Stimulated activated CD4-positive, alpha-beta T cell treated with anti-CD3 and anti-CD28 coated beads, Interleukin-1b, Interleukin-23, amount 100 ng/mL, for 1 hour (primary cell): ENCODE results near the gene C1orf167.

Experiments
- DNase-seq, 2 donors: peaks; one replicate each; pipeline ENCODE4 v3.0.0-alpha.2; 2020; ENCODE audit warnings: low read depth in 2 of 2

Gene C1orf167

DNA sequence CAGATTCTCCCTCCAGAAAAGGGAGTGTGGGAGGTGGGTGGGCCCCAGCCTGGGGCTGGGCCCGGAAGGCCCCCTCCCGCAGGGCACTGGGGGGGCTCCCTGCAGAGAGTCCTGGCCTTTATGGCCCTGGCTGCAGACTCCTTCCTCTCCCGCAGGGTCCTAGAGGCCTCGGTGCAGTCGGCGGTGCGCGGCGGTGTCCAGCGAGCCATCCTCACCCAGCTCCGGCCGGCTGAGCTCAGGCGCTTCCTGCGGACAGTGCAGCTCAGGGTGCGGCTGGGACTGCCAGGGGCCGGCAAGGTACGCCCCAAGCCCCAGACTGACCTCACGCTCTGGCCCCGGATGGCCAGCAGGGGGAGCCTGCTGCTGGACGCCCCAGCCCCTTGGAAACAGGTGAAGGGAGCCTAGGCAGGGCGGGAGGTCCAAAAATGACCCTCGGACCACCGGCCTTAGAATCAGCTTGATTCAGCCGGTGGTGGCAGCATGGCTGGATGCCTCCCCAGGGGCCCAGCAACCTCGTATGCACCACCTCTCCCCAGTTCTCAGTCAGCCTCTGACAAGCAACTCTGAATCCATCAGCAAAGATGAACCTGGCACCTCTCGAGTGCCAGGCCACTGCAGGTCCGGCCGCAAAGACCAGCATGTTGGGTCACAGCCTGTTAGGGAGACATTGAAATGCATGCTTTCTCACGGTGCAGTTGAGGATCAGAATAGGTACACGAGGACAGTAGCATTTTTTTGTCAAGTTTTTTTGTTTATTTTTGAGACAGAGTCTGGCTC lies 23.2 kb downstream of the C1orf167 start:
- no peak for DNase-seq

DNA sequence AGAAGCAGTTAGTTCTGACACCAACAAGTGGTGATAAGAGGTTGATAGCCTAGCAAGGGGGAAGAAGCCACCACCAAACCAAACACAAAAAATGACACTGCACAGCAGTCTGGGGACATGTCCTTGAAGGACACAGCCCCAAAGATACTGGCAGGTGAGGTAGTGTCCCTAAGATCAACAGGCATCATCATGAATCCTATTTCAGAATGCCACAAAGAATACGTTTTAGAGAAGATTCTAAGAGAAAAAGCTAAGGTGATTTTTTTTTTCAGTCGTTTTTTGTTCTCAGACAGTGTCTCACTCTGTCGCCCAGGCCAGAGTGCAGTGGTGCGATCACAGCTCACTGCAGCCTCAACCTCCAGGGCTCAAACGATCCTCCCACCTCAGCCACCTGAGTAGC lies 24.2 kb downstream of the C1orf167 start:
- no peak for DNase-seq

DNA sequence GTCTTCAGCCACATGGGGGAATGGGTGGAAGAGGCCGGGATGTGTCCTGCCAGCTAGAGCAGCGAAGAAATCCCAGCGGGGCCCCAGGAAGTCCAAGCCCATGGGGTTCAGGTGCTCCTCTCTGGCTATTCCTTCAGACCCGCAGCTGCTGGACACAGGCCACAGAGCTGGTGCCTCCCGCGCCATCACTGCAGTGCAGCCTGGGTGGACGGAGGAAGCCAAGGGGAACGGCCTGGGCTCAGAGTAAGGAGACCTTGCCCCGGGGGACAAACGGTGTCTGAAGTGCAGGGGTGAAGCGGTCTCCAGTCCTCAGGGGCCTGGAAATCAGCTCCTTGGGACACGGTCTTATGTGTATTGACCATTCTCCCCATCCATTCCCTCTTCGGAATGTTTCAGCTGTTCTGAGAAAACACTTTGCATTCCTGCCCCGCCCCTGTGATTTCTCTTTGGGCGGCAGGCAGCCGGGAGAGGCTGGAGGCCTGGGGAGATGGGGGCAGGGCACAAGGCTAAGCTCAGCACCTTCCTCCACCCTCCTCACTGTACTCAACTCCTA lies 25.3 kb downstream of the C1orf167 start:
- no peak for DNase-seq

DNA sequence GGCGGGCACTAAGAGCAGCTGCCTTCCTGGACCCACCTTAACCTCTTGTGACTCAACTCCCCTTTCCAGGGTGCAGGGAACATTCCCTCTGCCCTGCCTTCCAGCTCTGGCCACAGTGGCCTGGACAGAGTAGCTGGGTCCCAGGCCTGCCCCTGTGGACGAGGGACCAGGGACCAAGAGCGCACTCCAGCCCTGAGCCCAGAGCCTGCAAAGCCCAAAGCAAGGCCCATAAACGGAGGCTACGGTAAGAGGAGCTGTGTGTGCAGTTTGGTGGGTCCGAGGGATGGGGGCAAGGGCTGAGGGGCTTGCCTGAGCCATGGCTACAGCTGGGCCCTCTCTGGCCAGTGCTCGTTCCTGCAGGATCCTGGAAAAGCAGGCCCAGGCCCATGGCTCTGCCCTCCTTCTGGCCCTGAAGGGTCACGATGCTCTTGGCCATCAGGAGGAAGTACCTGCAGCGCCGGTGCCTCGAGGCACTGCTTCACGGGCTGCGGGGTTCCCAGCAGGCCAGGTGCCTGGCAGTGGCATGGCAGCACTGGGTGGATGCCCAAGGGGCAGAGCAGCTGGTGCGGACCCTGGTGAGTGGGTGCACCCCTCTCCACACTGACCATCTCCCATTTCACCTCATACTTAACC lies 25.9 kb downstream of the C1orf167 start:
- no peak for DNase-seq

DNA sequence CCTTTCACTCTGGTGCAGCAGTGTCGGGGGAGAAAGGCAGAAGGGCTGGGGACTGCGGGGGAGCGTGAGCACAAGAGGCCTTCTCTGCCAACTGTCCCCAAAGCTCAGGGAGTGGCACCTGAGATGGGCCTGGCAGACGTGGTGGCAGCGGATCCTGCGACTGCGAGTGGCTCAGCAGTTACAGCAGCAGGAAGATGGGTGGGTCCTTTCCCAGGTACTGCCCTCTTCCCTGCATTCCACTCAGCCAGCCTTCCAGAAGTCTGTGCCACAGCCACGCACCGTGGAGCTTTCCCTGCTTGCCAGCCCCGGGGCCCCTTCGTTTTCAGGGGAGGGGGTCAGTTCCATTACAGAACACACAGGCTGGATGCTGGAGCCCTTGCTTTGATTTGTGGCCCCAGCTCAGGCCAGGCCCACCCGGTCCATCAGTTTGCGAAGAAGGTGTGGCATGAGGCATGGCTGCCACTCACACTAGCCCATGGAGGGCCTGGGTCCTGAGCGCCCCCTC lies 26.6 kb downstream of the C1orf167 start:
- no peak for DNase-seq

DNA sequence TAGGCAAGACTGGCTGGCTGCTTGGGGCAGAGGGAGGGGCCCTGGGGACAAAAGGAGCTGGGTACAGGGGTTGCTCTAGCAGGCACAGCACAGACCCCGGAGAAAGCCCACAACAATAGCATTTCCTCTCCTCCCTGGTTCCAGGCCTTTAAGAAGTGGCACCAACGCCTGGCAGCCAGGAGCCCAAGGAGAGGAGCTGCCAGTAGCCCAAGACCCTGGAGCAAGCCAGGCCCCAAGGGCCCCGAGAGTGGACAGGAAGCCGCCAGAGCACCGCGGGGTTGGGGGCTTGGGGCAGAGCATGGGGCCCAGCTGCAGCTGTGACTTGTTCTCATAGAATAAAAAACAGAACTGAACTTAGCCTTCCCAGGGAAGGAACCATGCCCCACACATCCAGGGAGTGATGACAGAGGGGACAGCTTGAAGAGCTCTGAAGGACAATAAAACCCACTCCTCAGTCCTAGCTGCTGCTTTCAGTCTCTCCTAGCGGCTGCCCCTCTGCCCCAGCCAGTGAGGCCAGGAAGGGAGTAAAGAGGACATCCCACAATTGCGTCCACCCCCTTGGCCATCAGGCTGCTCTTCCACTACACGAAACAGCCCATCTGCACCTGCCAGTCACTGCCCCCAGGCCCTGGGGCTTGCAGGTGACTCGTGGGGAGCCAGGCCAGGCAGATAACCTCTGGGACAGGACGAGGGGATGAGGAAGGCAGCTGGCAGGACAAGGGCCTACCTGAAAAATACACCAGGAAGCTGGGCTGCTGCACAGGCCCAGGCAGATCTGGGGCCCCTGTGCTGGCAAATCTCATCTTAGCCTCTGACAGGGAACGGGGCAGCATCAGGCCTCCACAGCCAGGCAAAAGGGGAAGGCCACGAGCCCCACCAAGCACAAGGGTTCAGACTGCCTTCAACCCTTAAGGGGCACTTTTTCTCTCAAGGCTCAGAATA lies 27.4 kb downstream of the C1orf167 start:
- no peak for DNase-seq

DNA sequence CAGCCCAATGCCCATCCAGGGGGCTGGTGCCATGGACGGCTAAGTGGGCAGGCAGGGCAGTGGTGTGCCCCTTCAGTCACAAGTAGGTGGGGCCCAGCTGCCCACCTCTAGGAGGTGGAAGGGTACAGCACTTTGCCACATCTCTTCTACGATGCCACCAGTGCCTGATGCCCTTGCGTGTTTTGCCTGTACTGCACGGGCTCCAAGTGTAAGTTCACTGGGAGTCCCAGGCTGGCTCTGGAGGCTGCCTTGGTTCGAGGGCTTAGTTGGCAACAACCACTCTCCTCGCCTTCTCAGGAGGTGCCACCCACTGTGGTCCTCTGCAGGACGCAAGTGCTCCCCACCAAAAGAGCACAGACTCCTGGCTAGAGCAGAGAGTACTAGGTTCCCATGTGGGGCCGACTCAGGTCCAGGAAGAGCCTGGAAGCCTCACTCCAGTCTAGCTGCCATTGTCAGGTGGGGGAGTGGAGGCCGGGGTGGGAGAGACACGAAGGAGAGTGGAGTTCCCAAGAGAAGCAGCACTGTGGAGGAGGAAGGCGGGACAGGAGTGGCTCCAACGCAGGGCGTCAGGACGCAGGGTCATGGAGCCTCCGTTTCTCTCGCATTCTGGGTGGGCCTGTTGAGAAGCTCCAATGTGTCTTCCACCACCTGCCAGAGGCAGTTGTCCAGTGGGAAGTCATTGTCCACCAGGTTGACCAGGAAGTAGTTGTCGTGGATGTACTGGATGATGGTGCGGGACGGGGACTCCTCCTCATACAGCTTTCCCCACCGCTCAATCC lies 28.3 kb downstream of the C1orf167 start:
- DNase-seq = no peak

DNA sequence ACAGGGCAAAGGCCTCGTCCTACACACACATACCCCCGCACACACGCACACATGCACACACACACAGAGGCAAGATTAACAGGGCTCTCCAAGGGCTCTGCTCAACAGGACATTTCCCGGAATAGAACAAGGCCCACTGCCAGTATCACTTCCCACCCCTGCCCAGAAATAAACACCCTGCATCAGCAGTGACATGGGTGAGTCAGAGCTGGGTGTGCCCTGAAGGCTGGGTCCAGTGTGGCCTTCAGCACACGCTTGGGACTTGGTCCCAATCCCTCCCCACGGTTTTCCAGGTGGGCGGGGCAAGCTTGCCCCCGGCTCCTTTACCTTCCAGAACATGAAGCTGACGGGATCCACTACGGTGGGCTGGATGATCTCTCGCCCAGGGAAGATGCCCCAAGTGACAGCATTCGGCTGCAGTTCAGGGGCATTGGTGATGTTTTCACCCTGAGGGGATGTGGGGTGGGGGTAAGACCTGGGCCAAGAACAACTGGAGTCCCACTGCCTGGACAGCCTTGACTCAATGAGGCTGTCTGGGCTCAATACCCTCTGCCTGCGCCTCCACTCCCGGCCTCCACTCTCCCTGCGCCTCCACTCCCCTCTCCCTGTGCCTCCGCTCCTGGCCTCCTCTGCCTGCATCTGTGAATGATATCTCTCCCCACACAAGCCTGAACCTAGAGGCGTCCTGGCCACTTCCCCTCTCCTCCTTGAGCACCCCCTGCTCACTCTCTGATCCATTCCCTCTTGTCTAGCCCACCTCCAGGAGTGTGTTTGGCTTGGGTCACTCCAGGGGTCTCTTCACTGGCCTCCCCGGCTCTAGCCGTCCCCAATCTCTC lies 29.1 kb downstream of the C1orf167 start:
- DNase-seq = no peak

DNA sequence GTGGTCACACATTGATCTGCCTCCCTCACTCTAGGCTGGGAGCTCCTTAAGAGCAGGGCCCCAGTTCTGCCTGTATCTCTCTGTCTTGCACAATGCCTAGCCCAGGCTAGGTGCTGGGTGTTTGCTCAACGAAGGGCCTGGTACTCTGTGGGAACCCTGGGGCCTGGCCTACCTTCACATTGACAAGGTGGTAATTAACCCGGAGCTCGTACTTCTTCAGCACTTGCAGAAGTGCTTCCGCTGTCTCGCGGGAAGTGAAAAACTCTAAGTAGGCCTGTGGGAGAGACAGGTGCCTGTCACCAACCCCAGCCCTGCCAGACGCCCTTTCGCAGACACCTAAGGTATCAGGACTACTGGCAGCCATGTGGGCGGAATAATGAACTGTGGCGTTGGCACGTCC lies 30.1 kb downstream of the C1orf167 start:
- DNase-seq = no peak

DNA sequence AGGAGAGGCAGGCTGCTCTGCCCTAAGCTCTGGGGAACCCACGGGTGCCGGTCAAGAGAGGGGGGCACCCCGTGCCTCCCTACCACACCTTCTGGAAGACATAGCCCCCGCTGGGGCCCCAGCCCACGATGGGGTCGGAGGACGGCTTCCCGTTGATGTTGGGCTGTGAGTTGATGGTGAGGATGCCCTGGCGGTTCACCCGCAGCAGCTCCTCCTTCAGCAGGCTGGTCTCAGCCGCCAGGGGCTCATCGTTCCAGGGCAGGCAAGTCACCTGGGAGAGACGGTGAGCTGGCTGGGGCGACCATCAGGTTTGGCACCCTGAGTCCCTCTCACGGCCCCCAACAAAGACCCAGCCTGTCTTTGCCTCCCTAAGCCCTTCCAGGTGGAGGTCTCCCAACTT lies 31.8 kb downstream of the C1orf167 start:
- no peak for DNase-seq

DNA sequence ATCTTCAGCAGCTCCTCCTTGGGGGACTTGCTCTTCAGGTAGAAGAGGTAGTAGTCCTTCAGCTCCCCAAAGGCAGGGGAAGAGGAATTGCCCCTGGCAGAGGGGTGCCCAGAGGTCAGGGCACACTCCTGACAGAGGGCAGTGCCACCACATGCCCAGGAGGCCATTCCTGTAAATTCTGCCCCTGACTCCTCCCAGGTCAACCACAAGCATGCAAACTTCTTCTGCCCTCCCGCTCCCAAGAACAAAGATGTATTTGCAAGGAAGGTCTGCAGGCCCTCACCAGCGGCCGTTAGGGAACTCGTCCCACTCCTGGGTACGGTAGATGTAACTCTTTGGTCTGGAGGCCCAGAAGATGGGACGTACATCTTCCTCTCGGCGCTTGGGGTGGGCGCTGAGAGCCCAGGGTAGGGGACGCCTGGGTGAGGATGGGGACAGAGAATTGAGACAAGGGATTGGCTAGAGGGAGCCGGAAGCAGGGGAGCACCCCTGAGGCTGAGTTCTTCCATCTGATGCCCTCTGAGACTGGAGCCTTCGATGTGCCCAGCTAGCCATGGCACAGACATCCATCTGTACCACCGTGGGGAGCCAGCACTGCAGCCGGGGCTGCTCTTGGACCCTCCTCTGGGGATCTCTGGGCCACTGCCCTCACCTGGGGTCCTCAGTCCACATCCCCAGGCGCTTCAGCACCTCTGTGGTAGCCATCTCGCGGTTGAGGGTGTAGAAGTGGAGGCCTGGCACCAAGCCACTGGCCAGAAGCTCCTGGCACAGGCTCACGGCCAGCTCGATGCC lies 32.6 kb downstream of the C1orf167 start:
- no peak for DNase-seq

DNA sequence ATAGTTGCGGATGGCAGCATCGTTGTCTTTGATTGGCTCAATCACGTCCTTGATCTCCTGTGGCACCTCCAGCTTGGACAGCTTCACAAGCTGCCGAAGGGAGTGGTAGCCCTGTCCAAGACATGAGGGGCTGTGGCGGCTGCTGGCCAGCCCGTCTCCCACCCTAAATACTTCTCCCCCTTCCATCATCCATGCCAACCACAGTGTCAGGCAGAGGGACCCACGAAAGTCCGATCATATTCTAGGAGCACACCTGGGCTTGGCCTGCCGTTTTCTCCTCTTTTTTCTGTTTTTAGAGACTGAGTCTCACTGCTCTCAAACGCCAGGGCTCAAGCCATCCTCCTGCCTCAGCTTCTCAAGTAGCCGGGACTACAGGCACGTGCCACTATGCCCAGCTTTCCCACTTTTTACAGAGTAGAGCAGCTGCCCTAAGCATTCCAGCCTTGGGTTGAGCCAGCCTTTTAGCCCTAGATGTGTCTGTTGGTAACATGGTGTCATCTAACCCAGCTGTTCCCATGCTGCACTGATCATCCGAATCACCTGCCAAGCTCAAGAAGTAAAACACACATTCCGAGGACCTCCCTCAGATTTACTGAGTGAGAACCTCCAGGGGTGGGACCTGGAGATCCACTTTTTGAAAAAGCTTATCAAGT lies 33.4 kb downstream of the C1orf167 start:
- DNase-seq = no peak

DNA sequence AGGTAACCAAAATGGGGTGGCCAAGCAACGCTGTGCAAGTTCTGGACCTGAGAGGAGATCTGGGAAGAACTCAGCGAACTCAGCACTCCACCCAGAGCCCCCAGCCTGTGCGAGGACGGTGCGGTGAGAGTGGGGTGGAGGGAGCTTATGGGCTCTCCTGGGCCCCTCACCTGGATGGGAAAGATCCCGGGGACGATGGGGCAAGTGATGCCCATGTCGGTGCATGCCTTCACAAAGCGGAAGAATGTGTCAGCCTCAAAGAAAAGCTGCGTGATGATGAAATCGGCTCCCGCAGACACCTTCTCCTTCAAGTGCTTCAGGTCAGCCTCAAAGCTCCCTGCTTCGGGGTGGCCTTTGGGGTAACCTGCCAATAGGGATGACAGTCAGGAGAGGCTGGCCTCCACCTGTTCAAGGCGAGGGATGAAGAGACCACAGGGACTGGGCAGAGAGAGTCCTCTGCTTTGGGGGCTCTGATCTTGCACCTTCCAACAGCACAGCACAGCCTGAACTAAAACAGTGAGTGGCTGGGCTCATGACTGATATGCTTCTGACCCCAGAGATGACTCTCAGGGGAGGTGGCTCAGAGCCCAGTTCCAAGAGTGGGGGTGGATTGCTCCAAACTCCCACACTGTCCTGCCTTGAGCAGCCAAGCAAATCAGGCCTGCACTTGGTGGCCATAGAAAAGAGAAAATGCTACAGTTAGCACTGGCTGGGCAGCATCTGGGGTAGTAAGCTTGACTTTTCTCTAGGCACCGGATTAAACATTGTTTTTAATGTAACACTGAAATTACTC lies 34.2 kb downstream of the C1orf167 start:
- DNase-seq = no peak

DNA sequence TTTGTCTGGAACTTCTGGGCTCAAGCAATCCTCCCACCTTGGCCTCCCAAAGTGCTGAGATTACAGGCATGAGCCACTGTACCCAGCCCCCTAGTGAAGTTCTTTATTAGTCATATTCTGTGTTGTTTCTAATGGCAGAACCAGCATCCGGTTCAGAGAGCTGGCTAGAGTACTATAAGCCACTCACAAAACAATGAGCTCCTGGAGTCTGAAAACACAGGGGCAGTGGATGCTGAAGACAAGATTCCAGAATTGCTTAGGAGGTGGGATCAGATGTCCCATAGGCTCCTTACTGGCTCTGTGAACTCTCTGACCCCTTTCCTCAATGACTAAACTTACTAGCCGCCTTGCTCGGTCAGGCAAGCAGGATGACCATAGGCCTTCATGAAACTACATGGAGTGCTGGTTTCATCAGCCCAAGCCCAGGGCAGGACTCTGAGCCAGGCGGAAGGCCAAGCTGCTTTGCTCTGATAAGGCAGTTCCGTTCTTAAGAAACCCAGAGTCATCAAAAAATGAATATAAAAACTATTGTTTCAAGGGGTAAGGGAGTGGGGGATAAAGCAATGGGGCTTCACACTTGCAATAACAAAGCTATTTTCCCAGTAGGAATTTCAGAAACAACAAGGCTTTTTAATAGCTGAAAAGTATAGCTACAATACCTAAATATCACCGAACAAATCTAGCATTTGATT lies 35.7 kb downstream of the C1orf167 start:
- DNase-seq = no peak

DNA sequence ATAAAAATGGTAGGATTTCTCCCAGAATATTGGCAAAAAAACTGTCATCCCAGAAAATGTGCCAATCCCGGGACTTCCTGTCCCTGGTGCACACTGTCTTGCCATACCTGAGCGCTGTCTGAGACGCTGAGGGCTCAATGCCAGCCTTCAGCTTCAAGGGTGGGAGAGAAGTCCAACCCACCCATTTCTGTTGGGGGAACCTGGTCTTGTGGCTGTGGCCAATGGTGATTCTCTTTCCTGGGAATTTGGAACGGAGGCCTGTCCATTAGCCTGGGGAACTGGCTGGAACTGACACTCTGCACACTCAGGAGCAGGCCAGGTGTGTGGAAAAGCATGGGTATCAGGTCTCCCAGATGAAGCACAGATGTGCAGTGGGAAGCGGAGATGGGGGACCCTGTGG lies 37.1 kb downstream of the C1orf167 start:
- DNase-seq = no peak

DNA sequence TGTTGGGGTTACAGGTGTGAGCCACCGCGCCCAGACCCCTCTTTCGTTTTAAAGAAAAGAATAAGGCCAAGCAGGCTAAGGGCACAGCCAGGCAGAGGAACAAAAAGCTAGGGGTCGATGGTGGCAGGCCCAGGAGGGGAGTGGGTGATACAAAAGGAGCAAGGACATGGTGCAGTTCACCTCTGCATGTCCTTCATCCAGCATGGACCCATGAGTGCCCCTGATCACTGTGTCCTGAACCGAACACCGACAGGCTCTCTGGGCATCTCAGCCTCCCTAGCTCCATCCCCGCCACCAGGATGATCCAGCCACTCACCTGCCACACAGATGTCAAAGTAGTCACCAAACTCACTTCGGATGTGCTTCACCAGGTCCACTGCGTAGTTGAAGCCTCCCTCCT lies 37.9 kb downstream of the C1orf167 start:
- DNase-seq = no peak

DNA sequence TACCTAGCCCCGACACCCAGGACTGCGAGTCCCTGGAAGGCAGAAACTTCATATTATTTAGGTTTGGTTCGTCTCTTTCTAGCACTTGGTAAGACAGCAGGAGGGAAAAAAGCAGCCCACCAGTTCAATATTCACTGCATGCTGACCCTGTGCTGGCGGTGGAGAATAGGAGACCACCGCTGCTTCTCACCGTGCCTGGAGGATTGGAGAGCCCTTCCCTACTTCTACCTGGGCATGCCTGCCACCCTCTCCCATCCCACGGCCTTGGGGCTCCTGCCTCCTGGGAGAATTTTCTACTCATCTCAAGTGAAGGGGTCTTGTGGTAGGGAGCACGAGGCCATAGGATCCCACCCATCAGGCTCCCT lies 38.4 kb downstream of the C1orf167 start:
- no peak for DNase-seq
